Heart right ventricle (tissue), 16 donors: ENCODE results near the gene CNTN4. TPM values are rescaled to one million over a fixed set of nuclear protein-coding genes. Genes with fewer than 3 reads are reported as not detected.

Source experiments
- ATAC-seq, 8 donors: fragments of 200-7000 bp; cut with Tn5 transposase; one replicate each; pipeline ENCODE4 v1.9.1; 2020; ENCODE audit warnings: mild to moderate bottlenecking in 8 of 8, moderate library complexity in 8 of 8, moderate number of reproducible peaks in 1 of 8
- DNase-seq, 2 donors: peaks; one replicate each; pipeline ENCODE4 v3.0.0-alpha.2; 2020
- H3K27ac ChIP-seq, 10 donors: fragments of 200-600 bp; sonication (generic) in 2 of 10; one replicate each; pipeline versions ENCODE4 v1.5.0 to v1.8.0; 2020 to 2022; ENCODE audit warnings: mild to moderate bottlenecking in 3 of 10
- H3K27me3 ChIP-seq, 7 donors: fragments of 200-600 bp; one replicate each; pipeline ENCODE4 v1.8.0; 2021 to 2022; ENCODE audit warnings: mild to moderate bottlenecking in 2 of 7
- H3K36me3 ChIP-seq, 9 donors: fragments of 200-600 bp; sonication (generic) in 1 of 9; one replicate each; pipeline versions ENCODE4 v1.5.0 to v1.8.0; 2020 to 2022; ENCODE audit warnings: mild to moderate bottlenecking in 2 of 9
- H3K4me1 ChIP-seq, 9 donors: fragments of 200-600 bp; sonication (generic) in 1 of 9; one replicate each; pipeline versions ENCODE4 v1.5.0 to v1.8.0; 2020 to 2022; ENCODE audit warnings: mild to moderate bottlenecking in 4 of 9
- H3K4me3 ChIP-seq, 10 donors: fragments of 200-600 bp; sonication (generic) in 2 of 10; one replicate each; pipeline versions ENCODE4 v1.5.0 to v1.8.0; 2020 to 2022; ENCODE audit warnings: mild to moderate bottlenecking in 7 of 10, moderate library complexity in 2 of 10
- H3K9me3 ChIP-seq, 11 donors: fragments of 200-600 bp in 10 of 11; sonication (generic) in 2 of 11; one replicate each; pipeline versions ENCODE4 v1.5.0 to v1.8.0; 2013 to 2022; ENCODE audit warnings: mild to moderate bottlenecking in 2 of 11, control low read depth in 1 of 11, moderate library complexity in 1 of 11
- CTCF ChIP-seq, 9 donors: fragments of 200-600 bp; sonication (generic) in 2 of 9; IDR thresholded peaks; one replicate each; pipeline versions ENCODE4 v1.5.0 to v1.8.0; 2021 to 2022; ENCODE audit warnings: antibody characterized with exemption in 9 of 9, mild to moderate bottlenecking in 5 of 9, moderate library complexity in 1 of 9
- WGBS, 2 donors: extraction: QIAGEN DNeasy Blood & Tissue Kit; methylation state at CpG; one replicate each; pipeline ENCODE4 v1.1.7; 2013; ENCODE audit warnings: inconsistent platforms in 1 of 2; 5-methylcytosine and 5-hydroxymethylcytosine counted together
- intact Hi-C, 10 donors: fragments of 100-400 bp; cut with DNase I; formaldehyde crosslinking; loops; one replicate each; pipeline versions ENCODE4 v1.11.1 to v1.14.2; 2022
- polyA plus RNA-seq, 2 donors: library from polyadenylated mRNA; stranded (reverse); fragments of 200-250 nt; gene quantifications; one replicate each; pipeline ENCODE4 v1.2.3, GENCODE V29; 2013
- total RNA-seq, 10 donors: library from RNA; stranded (reverse); fragmentation: NEBNext Ultra II Directional in 3 of 10; extraction: Animal tissue kit (Norgen Biotek cat#: 25700) in 3 of 10; gene quantifications; one replicate each; pipeline versions ENCODE4 v1.2.1 to v1.2.4, GENCODE V29; 2021 to 2023
- donor health status: Arrhythmogenic right ventricular cardiomyopathy.
- donor health status: ischemic (EF 13 %, LVEDD 7.1; RV severe dilation, severe dysfunction).
- donor health status: healthy with polysubstance abuse.
- donor health status: DM: no; HTN: yes; CAD: no.
- donor health status: DM: no; HTN: no; CAD: no.
- donor health status: ischemic (EF 25% LVEDD 6.9; RV normal size, moderate dysfunction).
- donor health status: ischemic (EF 25% LVEDD 5.7; RV mildly dilated, moderate dysfunction).
- donor health status: healthy.
- donor health status: DM: yes; HTN: yes; CAD: no.
- donor health status: Ischemic cardiomyopathy.
- donor health status: ischemic (EF 35%, LVEDD 5.7; RV mildly dilated, moderate dysfunction).
- donor health status: nonischemic (EF 11% LVEDD 7.7; RV severe dilation, severe dysfunction).
- donor health status: DM: yes; HTN: yes; CAD: no.
- donor health status: PGD.
- donor health status: ischemic (EF 29% LVEDD 5.4; RV normal size, mild dysfunction).
- donor health status: nonischemic (EF 23%, LVEDD 6.1; RV moderate dilation, normal function).

The CNTN4 gene
- total and polyA plus RNA-seq, 12 donors = 0.48 to 4.7 (median 2.5) TPM

GRCh38 chr3:2856138-2857133 is 757.8 kb downstream of the CNTN4 start:
- H3K27ac ChIP-seq = no peak overlapping the region
- DNase-seq = no peak
- no peaks in the 10 kb centered on the region for H3K27me3 ChIP-seq
- WGBS, 2 donors = 52 to 59% methylated on average over 12 of the region's 12 CpGs
- no peak overlapping the region for H3K4me3 ChIP-seq
- H3K9me3 ChIP-seq = no peaks in the 10 kb centered on the region
- intact Hi-C loops = no loop called here
- H3K4me1 ChIP-seq = no peaks in the 10 kb centered on the region
- peak in 1 of 8 donors; percentile 66 for ATAC-seq
- TF ChIP-seq CTCF (IDR thresholded peaks at IDR 0.05) = no peak
- no peaks in the 10 kb centered on the region for H3K36me3 ChIP-seq

- ATAC-seq = no peak
- Histone ChIP-seq H3K4me3 (no peak overlapping the region), H3K27me3 (no peaks in the 10 kb centered on the region), H3K36me3 (no peaks in the 10 kb centered on the region), H3K27ac (no peak overlapping the region), H3K9me3 (no peaks in the 10 kb centered on the region), H3K4me1 (no peaks in the 10 kb centered on the region)
- TF ChIP-seq CTCF (IDR thresholded peaks at IDR 0.05) = no peak
- WGBS, 2 donors = 95 to 96% methylated on average over 2 of the region's 2 CpGs
- no peak for DNase-seq
- intact Hi-C loops = no loop called here
Measured at GRCh38 chr3:2860626-2861025, 762.0 kb downstream of the CNTN4 start.

- H3K4me1 ChIP-seq = no peaks in the 10 kb centered on the region
- H3K9me3 ChIP-seq = no peaks in the 10 kb centered on the region
- no peaks in the 10 kb centered on the region for H3K27me3 ChIP-seq
- intact Hi-C loops = no loop called here
- H3K27ac ChIP-seq = no peak overlapping the region
- DNase-seq = no peak
- H3K36me3 ChIP-seq = no peaks in the 10 kb centered on the region
- WGBS, 2 donors = 64 to 79% methylated on average over 1 of the region's 1 CpG
- no peak for TF ChIP-seq CTCF (IDR thresholded peaks at IDR 0.05)
- no peak for ATAC-seq
- no peak overlapping the region for H3K4me3 ChIP-seq
Measured at GRCh38 chr3:2861120-2861519, 762.5 kb downstream of the CNTN4 start.

- H3K27me3 ChIP-seq = no peaks in the 10 kb centered on the region
Measured at GRCh38 chr3:2861920-2862319, 763.3 kb downstream of the CNTN4 start.

More at GRCh38 chr3:2861920-2862319, 763.3 kb downstream of the CNTN4 start:
- no peaks in the 10 kb centered on the region for H3K9me3 ChIP-seq
- ATAC-seq (no peak), DNase-seq (no peak)
- H3K4me3 ChIP-seq = no peak overlapping the region
- H3K27ac ChIP-seq = no peak overlapping the region
- no peaks in the 10 kb centered on the region for H3K4me1 ChIP-seq
- 83 to 84% methylated on average over 1 of the region's 1 CpG for WGBS, 2 donors
- TF ChIP-seq CTCF (IDR thresholded peaks at IDR 0.05) = no peak
- intact Hi-C loops = no loop called here
- H3K36me3 ChIP-seq = no peaks in the 10 kb centered on the region
